C4-2B (cell line): Measurements from ENCODE around the gene SLAMF6.

Experiments
- CTCF ChIP-seq: fragments of 450-650 bp; conservative IDR thresholded peaks from 2 replicates; pipeline ENCODE4 v1.5.1; 2017; ENCODE audit warnings: mild to moderate bottlenecking
- ZFX ChIP-seq: fragments of 450-650 bp; IDR thresholded peaks from 2 replicates; pipeline ENCODE4 v1.6.1; 2017

DNA sequence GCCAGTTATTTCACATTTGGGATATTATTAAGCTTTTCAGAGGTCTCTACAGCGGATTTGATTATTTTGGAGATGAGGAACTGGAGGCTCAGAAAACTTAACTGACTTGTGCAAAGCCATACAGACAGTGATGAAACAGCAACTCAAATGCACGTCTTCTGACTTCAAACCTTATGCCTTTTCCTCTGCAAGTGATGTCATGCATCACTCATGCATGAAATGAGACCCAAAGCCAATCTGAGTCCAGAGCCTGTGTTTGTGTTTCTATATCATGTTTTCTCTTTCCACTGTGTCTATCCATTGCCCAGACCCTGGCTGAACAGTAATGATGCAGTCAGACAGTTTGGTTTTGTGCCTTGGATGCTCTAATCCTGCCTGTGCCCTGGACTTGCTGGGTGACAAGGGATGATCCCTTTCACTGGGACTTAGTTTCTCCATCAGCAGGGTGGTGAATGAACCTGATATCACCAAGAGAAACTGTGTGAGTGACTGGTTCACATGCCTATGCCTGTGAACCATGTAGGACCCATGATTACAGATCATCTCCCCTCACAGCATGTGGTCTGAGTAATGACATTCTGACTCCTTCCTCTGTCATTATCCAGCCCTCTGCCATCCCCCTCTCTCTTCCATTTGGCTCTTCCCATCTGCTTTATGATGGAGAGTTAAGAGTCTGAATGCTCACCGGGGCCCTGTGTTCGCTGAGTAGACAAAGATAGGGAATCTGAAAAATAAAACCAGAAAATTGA is 33.4 kb downstream of the SLAMF6 start:
- no peak for TF ChIP-seq CTCF
- no peak for TF ChIP-seq ZFX
